Measurements from ENCODE around the gene STXBP6. TPM values are rescaled to one million over a fixed set of nuclear protein-coding genes. Genes with fewer than 3 reads are reported as not detected.

Gene STXBP6
- total RNA-seq, 4 donors from 2014 or later: 4.4 to 19.9 (median 8.2) TPM

- TF ChIP-seq CTCF (IDR thresholded peaks at IDR 0.05): no peak
- DNase-seq (ENCODE audit: low spot score) (no peak), ATAC-seq (ENCODE audit: low FRiP score) (no peak)
Observed at GRCh38 chr14:25037032-25037431, 12.9 kb downstream of the STXBP6 start.

DNA sequence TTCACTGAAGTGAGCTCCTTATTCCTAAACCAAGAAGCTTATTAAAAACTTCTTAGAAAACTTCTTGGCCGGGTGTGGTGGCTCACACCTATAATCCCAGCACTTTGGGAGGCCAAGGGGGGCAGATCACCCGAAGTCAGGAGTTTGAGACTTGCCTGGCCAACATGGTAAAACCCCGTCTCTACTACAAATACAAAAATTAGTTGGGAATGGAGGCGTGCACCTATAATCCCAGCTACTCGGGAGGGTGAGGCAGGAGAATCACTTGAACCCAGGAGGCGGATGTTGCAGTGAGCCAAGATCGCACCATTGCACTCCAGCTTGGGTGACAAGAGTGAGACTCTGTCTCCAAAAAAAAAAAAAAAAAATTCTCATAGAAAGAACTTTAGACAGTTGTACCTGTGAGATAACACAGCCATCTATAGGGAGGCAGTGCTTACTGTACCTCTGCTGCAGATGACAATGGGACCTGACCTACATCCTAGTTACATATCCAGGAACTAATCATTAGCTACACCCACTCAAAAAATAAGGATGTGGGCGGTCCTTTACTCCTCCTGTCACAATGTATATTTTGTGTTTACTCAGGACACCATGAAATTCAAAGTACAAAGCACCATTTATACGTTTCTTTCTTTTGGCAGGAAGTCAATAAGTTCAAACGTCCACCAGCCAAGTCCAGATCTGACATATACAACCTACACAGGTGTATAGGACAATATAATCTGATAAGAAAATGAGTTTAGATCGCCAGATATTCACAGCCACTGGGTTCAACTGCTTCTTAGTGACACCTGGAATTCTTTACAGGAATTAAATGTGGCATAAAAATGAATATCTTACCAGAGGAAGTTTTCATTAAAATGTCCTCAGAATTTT lies 14.9 kb downstream of the STXBP6 start:
- ATAC-seq (ENCODE audit: low FRiP score): no peak

GRCh38 chr14:25033358-25033757 lies 16.6 kb downstream of the STXBP6 start:
- ATAC-seq (ENCODE audit: low FRiP score): no peak
- TF ChIP-seq CTCF (IDR thresholded peaks at IDR 0.05): no peak

More for the DNA sequence above, 14.9 kb downstream of the STXBP6 start:
- TF ChIP-seq CTCF (IDR thresholded peaks at IDR 0.05): no peak
- DNase-seq (ENCODE audit: low spot score): no peak

DNA sequence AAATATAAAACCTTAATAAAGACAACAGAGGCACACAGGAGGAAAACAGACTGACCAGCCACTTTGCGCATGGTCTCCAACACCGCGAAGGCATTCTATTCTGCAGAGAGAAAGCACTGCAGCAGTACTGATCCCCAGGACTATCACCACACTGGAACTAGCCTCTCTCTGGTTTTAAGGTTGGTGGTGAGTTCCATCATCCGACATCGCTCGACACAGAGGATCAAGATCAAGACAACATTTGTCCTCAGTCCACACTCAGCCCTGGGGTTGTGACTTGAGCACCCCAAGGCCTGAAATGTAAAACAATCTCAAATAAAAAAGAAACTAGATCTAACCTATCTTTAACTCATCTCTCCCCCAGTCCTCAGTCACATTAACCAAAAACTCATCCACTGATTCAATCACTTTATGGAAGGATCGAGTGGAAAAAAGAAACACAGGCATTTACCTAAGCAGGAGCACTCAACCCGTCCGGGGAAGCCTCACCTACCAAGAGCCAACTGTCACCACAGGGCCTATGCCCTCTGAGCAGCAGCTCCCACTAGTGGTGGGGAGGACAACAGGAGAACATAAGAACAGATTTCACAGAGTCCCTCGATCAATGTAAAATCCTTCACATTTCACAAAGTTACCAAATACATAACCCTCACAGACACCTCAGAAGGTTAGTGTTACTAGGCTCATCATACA lies 17.7 kb downstream of the STXBP6 start:
- ATAC-seq (ENCODE audit: low FRiP score) (no peak), DNase-seq (ENCODE audit: low spot score) (no peak)
- no peak for TF ChIP-seq CTCF (IDR thresholded peaks at IDR 0.05)

More at GRCh38 chr14:25033358-25033757, 16.6 kb downstream of the STXBP6 start:
- DNase-seq (ENCODE audit: low spot score): no peak

GRCh38 chr14:25026476-25027137 lies 23.3 kb downstream of the STXBP6 start:
- no peak for DNase-seq (ENCODE audit: low spot score)
- no peak for ATAC-seq (ENCODE audit: low FRiP score)
- no peak for TF ChIP-seq CTCF (IDR thresholded peaks at IDR 0.05)

DNA sequence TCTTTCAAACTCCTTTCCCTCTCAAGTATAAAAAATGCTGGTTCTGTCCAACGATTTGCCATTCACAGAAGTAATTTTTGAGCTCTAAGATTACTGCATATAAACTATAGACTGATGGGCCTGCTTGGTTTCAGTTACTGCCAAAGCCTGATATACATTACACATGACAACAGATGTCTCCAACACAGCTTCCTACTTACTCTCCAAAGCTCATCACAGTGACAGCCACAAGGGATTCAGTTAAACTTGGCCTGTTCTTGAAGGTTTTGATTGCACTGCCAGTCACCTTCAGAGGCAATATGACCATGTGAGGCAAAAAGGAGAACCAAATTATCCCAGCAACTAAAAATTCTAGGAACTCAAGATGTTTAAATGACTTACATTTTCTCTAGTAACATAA lies 30.1 kb downstream of the STXBP6 start:
- TF ChIP-seq CTCF (IDR thresholded peaks at IDR 0.05): no peak
- no peak for ATAC-seq (ENCODE audit: low FRiP score)
- DNase-seq (ENCODE audit: low spot score): no peak
